Right ventricle myocardium inferior (tissue), 1 donor: Measurements from ENCODE around the gene TBX4. TPM values are rescaled to one million over a fixed set of nuclear protein-coding genes. Genes with fewer than 3 reads are reported as not detected.
A peak's percentile ranks its signal among the peaks of the same experiment; 100 is the strongest.
"Not testable (repeated sequence)": the region's sequence is repeated elsewhere in the genome, so short reads cannot be mapped to it uniquely, and the experiment has no call there.

ENCODE experiments used
- ATAC-seq: fragments of 200-7000 bp; cut with Tn5 transposase; one replicate; pipeline ENCODE4 v1.9.1; 2020; ENCODE audit warnings: mild to moderate bottlenecking, moderate library complexity
- DNase-seq: peaks from one replicate; pipeline ENCODE4 v3.0.0; 2021; ENCODE audit errors: missing footprints
- intact Hi-C: fragments of 100-400 bp; cut with DNase I; formaldehyde crosslinking; loops from one replicate; pipeline ENCODE4 v1.11.0; 2022
- total RNA-seq: library from RNA; stranded (reverse); fragmentation: NEBNext Ultra II Directional; extraction: Animal tissue kit (Norgen Biotek cat#: 25700); gene quantifications from one replicate; pipeline ENCODE4 v1.2.1, GENCODE V29; 2021
- donor health status: DM: no; HTN: yes; CAD: no; lungs with severe emphysema.

TBX4 gene
- total RNA-seq, 1 donor from 2014 or later = not detected

GRCh38 chr17:61423967-61424649, 28.1 kb upstream of the TBX4 start:
- no peak for ATAC-seq
- no peak for DNase-seq
- intact Hi-C loops = loop anchor here (5.0 kb wide), 1 partner anchor 413 kb away; no protein-coding TSS in a partner anchor

GRCh38 chr17:61425682-61426481, 26.3 kb upstream of the TBX4 start:
- intact Hi-C loops = no loop called here
- DNase-seq (no peak), ATAC-seq (peak; percentile 23)

GRCh38 chr17:61426482-61427304, 25.5 kb upstream of the TBX4 start:
- DNase-seq = no peak
- intact Hi-C loops = no loop called here

GRCh38 chr17:61427567-61427966, 24.7 kb upstream of the TBX4 start:
- no peak for DNase-seq
- no peak for ATAC-seq
- intact Hi-C loops = no loop called here

More at GRCh38 chr17:61426482-61427304, 25.5 kb upstream of the TBX4 start:
- no peak for ATAC-seq

GRCh38 chr17:61429274-61429673, 22.9 kb upstream of the TBX4 start:
- ATAC-seq = no peak
- intact Hi-C loops = no loop called here

GRCh38 chr17:61429831-61430230, 22.4 kb upstream of the TBX4 start:
- intact Hi-C loops, ATAC-seq, DNase-seq: not testable (repeated sequence)

More at GRCh38 chr17:61429274-61429673, 22.9 kb upstream of the TBX4 start:
- no peak for DNase-seq

GRCh38 chr17:61431594-61432311, 20.5 kb upstream of the TBX4 start:
- intact Hi-C loops = no loop called here
- DNase-seq = no peak
- ATAC-seq = no peak

GRCh38 chr17:61436273-61436672, 15.9 kb upstream of the TBX4 start:
- intact Hi-C loops = no loop called here
- no peak for ATAC-seq
- DNase-seq = no peak

- no peak for ATAC-seq
- no peak for DNase-seq
- intact Hi-C loops = no loop called here
Measured at GRCh38 chr17:61436995-61437704, 15.1 kb upstream of the TBX4 start.

DNA sequence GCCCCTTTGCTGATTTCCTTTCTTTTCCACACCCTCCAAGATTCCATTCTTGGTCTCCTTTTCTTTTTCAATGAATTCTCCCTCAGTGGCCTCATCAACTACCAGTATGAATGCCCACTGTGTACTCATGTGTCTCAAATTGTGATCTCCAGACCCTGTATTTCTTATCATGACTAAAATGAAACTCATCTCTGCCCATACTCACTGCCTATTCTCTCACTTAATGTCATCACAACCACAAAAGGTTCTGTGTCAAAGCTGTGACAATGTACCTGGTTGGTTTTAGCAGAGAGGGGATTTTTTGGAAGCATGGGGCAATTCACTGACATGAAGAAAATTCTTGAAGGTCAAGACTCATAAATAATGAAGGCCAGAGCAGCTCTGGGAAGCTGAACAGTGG, 11.5 kb upstream of the TBX4 start:
- intact Hi-C loops = no loop called here
- ATAC-seq = no peak
- DNase-seq = no peak

- ATAC-seq, DNase-seq, intact Hi-C loops: not testable (repeated sequence)
Measured at GRCh38 chr17:61441507-61441906, 10.7 kb upstream of the TBX4 start.

DNA sequence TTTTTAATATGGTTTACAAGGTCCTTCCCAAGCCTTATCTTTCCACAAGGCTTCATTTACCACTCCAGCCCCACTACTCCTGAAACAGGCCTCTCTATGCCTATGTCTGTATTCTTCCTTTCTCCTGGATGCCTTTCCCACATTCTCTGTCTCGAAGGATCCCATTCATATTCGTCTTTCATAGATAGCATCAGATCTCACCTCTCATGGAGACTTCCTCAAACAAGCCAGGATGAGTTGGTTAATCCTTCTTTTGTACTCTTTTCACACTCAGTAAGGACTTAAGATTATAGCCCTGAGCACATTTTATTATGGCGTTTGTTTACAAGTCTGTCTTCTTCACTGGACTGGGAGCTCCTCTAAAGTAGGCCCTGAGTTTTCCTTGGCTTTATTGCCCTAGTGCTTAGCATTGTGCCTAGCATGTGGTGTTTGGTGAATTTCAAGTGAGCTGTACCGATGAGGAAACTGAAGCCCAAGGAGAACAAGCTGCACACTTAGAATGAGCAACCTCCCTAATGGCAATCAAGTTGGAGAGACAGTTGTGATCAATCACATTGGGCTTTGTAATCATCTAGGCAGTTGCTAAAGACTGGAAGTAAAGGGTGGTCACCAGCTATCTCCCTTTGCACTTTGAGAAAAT, 10.0 kb upstream of the TBX4 start:
- no peak for ATAC-seq
- intact Hi-C loops = no loop called here
- no peak for DNase-seq

DNA sequence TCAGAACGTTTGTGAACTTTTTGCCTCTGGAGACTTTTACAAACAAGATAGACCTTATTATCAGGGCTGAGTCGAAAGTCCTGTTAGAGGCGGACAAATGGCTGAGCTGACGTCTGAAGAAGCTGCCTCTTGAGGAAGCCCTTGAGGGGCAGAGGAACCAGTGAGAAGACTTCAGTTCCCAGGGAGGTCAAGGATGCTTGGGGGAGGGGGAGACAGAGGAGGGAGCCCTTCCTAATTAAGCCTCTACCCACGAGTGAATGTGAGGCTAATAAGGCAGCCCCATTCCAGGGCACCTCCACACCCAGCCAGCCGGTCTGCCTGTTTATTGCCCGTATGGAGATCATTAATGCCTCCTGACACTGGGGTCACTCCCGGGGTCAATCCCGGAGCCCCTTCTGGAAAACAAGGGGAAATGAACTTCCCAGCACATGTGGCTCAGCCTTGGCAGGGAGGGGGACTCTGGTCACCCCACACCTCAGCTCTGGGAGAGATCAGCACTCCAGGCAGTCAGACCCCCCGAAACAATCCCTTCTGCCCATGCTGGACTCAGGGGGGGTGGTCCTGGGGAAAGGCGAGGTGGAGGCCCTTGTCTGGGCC, 9.2 kb upstream of the TBX4 start:
- intact Hi-C loops = no loop called here
- no peak for ATAC-seq
- DNase-seq = no peak

- no peak for ATAC-seq
- intact Hi-C loops = no loop called here
- DNase-seq = no peak
Measured at GRCh38 chr17:61443475-61443882, 8.7 kb upstream of the TBX4 start.

- intact Hi-C loops = no loop called here
- no peak for ATAC-seq
- DNase-seq = no peak
Measured at GRCh38 chr17:61444075-61444474, 8.1 kb upstream of the TBX4 start.

DNA sequence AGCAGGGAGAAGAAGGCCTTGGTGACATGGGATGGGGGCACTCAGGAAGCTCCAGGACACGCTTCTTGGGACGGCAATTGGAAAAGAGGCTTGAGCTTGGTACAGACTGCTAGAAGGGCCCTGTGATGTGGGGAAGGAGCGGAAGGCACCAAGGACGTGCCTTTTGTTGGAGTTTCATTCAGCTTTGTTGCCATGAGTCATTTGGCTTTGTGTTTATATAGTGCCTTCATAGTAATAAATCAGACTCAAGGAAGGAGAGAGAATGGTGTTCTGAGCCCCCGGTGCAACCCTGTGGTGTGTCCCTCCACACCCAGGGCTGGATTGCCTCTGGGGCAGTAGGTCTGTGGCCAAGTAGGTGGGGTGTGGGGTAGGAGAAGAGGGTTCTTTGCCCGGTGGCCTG, 7.4 kb upstream of the TBX4 start:
- ATAC-seq (no peak), DNase-seq (no peak)
- intact Hi-C loops = no loop called here

- intact Hi-C loops = no loop called here
- DNase-seq = no peak
- no peak for ATAC-seq
Measured at GRCh38 chr17:61447358-61447757, 4.9 kb upstream of the TBX4 start.
